GM23338 (cell line): ENCODE results near the gene OSBPL6.
A peak's percentile ranks its signal among the peaks of the same experiment; 100 is the strongest.

Experiments used
- EZH2 ChIP-seq: fragments of 200-600 bp; sonication (generic); IDR thresholded peaks from one replicate; pipeline ENCODE4 v1.8.0; 2017; ENCODE audit warnings: antibody characterized with exemption, mild to moderate bottlenecking, low read depth; ENCODE audit not compliant: unreplicated experiment
- EZH2phosphoT487 ChIP-seq: fragments of 200-600 bp; sonication (generic); IDR thresholded peaks from one replicate; pipeline ENCODE4 v1.8.1; 2018; ENCODE audit warnings: antibody characterized with exemption; ENCODE audit not compliant: unreplicated experiment
- JUNB ChIP-seq: IDR thresholded peaks from one replicate; pipeline ENCODE4 v1.6.1; 2016; ENCODE audit warnings: antibody characterized with exemption; ENCODE audit not compliant: unreplicated experiment
- POLR2AphosphoS5 ChIP-seq: IDR thresholded peaks from 2 replicates; pipeline ENCODE4 v1.6.1; 2016; ENCODE audit warnings: antibody characterized with exemption, low read depth
- STAT1 ChIP-seq: IDR thresholded peaks from one replicate; pipeline ENCODE4 v1.6.1; 2016; ENCODE audit warnings: antibody characterized with exemption; ENCODE audit not compliant: unreplicated experiment
- TF ChIP-seq, protein P1 (sequence below), 2 experiments: fragments of 200-600 bp in 1 of 2; sonication (generic) in 1 of 2; conservative IDR thresholded peaks; 2 replicates each; pipeline versions ENCODE4 v1.5.1 to v1.6.1; 2016 to 2017; ENCODE audit warnings: antibody characterized with exemption in 2 of 2, low read depth in 2 of 2, mild to moderate bottlenecking in 2 of 2, moderate library complexity in 1 of 2
- TF ChIP-seq, protein P2 (sequence below): IDR thresholded peaks from one replicate; pipeline ENCODE4 v1.6.1; 2018; ENCODE audit warnings: antibody characterized with exemption; ENCODE audit not compliant: unreplicated experiment
- TF ChIP-seq, protein P3 (sequence below): IDR thresholded peaks from 2 replicates; pipeline ENCODE4 v1.6.1; 2016; ENCODE audit warnings: antibody characterized with exemption

DNA sequence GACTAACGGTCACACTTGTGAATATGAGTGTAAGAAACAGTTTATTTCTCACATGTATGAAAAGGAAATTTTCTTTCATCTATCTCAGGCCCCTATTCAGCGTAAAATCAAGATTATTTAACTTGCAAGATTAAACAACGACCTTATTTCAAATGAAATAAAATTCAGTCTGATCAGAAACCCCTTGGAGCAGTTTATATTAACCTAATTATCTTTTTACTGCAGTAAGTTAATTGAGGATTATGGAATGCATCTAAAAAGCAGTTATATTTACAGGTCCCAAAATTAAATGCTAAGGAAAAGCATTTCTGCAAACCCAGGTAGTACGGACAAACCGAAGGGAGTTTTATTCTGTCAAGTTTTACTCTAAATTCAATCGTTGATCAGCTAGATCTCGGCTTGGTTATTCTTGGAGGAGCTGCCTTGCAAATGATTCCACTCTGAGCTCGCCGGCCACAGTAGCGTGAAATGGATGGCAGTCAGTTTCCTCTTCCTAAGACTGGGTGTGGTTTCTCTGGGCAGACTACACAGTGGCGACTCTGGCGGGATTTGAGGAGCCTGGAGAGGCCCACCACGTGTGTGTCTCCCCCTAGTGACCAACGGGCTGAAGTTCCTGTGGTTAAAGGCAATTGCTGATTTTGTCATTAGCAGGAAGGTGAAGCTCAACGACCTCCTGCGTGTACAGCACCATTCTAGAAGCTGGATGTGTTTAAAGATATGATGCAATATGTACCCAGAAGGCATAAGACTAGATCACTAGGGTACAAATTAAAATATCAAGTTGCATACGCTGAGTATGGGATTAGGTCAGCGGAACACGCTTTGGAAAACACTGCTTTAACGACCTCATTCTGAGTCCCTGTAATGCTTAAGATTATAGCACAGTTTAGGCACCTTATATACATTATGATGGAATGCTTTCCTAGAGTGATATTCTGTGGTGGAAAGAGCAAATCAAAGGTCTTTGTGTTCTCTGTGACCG lies 220.2 kb downstream of the OSBPL6 start:
- TF ChIP-seq, protein P1, sequence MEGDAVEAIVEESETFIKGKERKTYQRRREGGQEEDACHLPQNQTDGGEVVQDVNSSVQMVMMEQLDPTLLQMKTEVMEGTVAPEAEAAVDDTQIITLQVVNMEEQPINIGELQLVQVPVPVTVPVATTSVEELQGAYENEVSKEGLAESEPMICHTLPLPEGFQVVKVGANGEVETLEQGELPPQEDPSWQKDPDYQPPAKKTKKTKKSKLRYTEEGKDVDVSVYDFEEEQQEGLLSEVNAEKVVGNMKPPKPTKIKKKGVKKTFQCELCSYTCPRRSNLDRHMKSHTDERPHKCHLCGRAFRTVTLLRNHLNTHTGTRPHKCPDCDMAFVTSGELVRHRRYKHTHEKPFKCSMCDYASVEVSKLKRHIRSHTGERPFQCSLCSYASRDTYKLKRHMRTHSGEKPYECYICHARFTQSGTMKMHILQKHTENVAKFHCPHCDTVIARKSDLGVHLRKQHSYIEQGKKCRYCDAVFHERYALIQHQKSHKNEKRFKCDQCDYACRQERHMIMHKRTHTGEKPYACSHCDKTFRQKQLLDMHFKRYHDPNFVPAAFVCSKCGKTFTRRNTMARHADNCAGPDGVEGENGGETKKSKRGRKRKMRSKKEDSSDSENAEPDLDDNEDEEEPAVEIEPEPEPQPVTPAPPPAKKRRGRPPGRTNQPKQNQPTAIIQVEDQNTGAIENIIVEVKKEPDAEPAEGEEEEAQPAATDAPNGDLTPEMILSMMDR (conservative IDR thresholded peaks at IDR 0.05; ENCODE audit: low read depth in 2 of 2), result peak; percentile 90 to 95
- TF ChIP-seq POLR2AphosphoS5 (peak; percentile 40; the same call in 1 of the 2 replicates), EZH2 (no peak), JUNB (no peak), EZH2phosphoT487 (no peak), STAT1 (no peak)
- TF ChIP-seq, protein P2, sequence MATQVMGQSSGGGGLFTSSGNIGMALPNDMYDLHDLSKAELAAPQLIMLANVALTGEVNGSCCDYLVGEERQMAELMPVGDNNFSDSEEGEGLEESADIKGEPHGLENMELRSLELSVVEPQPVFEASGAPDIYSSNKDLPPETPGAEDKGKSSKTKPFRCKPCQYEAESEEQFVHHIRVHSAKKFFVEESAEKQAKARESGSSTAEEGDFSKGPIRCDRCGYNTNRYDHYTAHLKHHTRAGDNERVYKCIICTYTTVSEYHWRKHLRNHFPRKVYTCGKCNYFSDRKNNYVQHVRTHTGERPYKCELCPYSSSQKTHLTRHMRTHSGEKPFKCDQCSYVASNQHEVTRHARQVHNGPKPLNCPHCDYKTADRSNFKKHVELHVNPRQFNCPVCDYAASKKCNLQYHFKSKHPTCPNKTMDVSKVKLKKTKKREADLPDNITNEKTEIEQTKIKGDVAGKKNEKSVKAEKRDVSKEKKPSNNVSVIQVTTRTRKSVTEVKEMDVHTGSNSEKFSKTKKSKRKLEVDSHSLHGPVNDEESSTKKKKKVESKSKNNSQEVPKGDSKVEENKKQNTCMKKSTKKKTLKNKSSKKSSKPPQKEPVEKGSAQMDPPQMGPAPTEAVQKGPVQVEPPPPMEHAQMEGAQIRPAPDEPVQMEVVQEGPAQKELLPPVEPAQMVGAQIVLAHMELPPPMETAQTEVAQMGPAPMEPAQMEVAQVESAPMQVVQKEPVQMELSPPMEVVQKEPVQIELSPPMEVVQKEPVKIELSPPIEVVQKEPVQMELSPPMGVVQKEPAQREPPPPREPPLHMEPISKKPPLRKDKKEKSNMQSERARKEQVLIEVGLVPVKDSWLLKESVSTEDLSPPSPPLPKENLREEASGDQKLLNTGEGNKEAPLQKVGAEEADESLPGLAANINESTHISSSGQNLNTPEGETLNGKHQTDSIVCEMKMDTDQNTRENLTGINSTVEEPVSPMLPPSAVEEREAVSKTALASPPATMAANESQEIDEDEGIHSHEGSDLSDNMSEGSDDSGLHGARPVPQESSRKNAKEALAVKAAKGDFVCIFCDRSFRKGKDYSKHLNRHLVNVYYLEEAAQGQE, result no peak
- TF ChIP-seq, protein P3, sequence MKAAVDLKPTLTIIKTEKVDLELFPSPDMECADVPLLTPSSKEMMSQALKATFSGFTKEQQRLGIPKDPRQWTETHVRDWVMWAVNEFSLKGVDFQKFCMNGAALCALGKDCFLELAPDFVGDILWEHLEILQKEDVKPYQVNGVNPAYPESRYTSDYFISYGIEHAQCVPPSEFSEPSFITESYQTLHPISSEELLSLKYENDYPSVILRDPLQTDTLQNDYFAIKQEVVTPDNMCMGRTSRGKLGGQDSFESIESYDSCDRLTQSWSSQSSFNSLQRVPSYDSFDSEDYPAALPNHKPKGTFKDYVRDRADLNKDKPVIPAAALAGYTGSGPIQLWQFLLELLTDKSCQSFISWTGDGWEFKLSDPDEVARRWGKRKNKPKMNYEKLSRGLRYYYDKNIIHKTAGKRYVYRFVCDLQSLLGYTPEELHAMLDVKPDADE, result no peak
